ENCODE measurements around the gene ITGB7.
A peak's percentile ranks its signal among the peaks of the same experiment; 100 is the strongest.

Gene ITGB7

GRCh38 chr12:53207042-53207441 is at the start of gene ITGB7:
Gene ITGB7 (minus strand): TSS chr12:53207251. CDS start chr12:53200443, 6,808 bp downstream.
- no peak for DNase-seq (ENCODE audit: low spot score)

- DNase-seq (ENCODE audit: low spot score): no peak
Observed at GRCh38 chr12:53255996-53256395, 48.9 kb upstream of the ITGB7 start.

- DNase-seq (ENCODE audit: low spot score): no peak
Observed at GRCh38 chr12:53254816-53255545, 47.9 kb upstream of the ITGB7 start.

GRCh38 chr12:53253298-53253697 is 46.2 kb upstream of the ITGB7 start:
- no peak for DNase-seq (ENCODE audit: low spot score)

- no peak for DNase-seq (ENCODE audit: low spot score)
Observed at GRCh38 chr12:53252349-53252916, 45.4 kb upstream of the ITGB7 start.

- peak; percentile 60 for DNase-seq (ENCODE audit: low spot score)
Observed at GRCh38 chr12:53251477-53252348, 44.7 kb upstream of the ITGB7 start.

GRCh38 chr12:53245286-53245685 is 38.2 kb upstream of the ITGB7 start:
- no peak for DNase-seq (ENCODE audit: low spot score)

GRCh38 chr12:53244337-53244736 is 37.3 kb upstream of the ITGB7 start:
- no peak for DNase-seq (ENCODE audit: low spot score)

GRCh38 chr12:53241623-53242412 is 34.8 kb upstream of the ITGB7 start:
- DNase-seq (ENCODE audit: low spot score): no peak

- DNase-seq (ENCODE audit: low spot score): no peak
Observed at GRCh38 chr12:53239643-53240258, 32.7 kb upstream of the ITGB7 start.

- DNase-seq (ENCODE audit: low spot score): no peak
Observed at GRCh38 chr12:53236443-53237111, 29.5 kb upstream of the ITGB7 start.

- no peak for DNase-seq (ENCODE audit: low spot score)
Observed at GRCh38 chr12:53235742-53236442, 28.8 kb upstream of the ITGB7 start.

- DNase-seq (ENCODE audit: low spot score): no peak
Observed at GRCh38 chr12:53235164-53235563, 28.1 kb upstream of the ITGB7 start.

GRCh38 chr12:53234271-53234914 is 27.3 kb upstream of the ITGB7 start:
- no peak for DNase-seq (ENCODE audit: low spot score)

GRCh38 chr12:53233671-53234121 is 26.6 kb upstream of the ITGB7 start:
- DNase-seq (ENCODE audit: low spot score): no peak

GRCh38 chr12:53232646-53233461 is 25.8 kb upstream of the ITGB7 start:
- no peak for DNase-seq (ENCODE audit: low spot score)

GRCh38 chr12:53231921-53232645 is 25.0 kb upstream of the ITGB7 start, which contains the start of gene RARG:
Gene RARG (minus strand): TSS chr12:53232209. CDS start chr12:53227545, 4,664 bp downstream.
- DNase-seq (ENCODE audit: low spot score): no peak

- DNase-seq (ENCODE audit: low spot score): no peak
Observed at GRCh38 chr12:53231671-53231920, 24.5 kb upstream of the ITGB7 start.
